ENCODE measurements around the gene PGPEP1.

DNA sequence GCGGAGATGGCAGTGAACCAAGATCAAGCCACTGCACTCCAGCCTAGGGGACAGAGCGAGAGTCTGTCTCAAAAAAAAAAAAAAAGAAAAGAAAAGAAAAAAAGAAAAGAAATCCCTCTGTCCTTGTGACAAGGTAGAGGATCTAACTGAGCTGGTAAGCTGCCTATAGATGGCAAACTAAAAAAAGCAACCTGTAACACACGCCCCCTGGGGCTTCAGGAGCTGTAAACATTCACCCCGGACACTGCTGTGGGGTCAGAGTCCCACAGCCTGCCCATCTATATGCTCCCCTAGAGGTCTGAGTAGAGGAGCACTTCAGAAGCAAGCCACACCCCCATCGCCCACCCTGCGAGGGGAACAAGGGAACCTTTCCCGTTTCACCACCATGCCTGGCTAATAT is 4.3 kb upstream of the PGPEP1 start:
- TF ChIP-seq POLR2A (IDR thresholded peaks at IDR 0.05) (no peak), CTCF (IDR thresholded peaks at IDR 0.05) (no peak)

All from heart left ventricle (tissue), 13 donors.